Glutamatergic neuron (in vitro differentiated cells): ENCODE data around the gene ZNF883. TPM values are rescaled to one million over a fixed set of nuclear protein-coding genes. Genes with fewer than 3 reads are reported as not detected.

ENCODE experiments used
- DNase-seq: peaks from one replicate; pipeline ENCODE4 v3.0.0; 2022
- H3K27ac Mint-ChIP-seq: one replicate; pipeline ENCODE4 v1.8.0; 2020; ENCODE audit warnings: mild to moderate bottlenecking, mixed read lengths, inconsistent platforms; ENCODE audit not compliant: unreplicated experiment
- H3K27me3 Mint-ChIP-seq: one replicate; pipeline ENCODE4 v1.8.0; 2020; ENCODE audit warnings: mild to moderate bottlenecking, moderate library complexity, mixed read lengths, inconsistent platforms; ENCODE audit not compliant: unreplicated experiment
- H3K36me3 Mint-ChIP-seq: one replicate; pipeline ENCODE4 v1.8.0; 2020; ENCODE audit warnings: mild to moderate bottlenecking, mixed read lengths, inconsistent platforms; ENCODE audit not compliant: unreplicated experiment
- H3K4me1 Mint-ChIP-seq: one replicate; pipeline ENCODE4 v1.8.0; 2020; ENCODE audit warnings: mild to moderate bottlenecking, low read depth, mixed read lengths, inconsistent platforms; ENCODE audit not compliant: unreplicated experiment
- H3K4me3 Mint-ChIP-seq: one replicate; pipeline ENCODE4 v1.8.0; 2020; ENCODE audit warnings: mild to moderate bottlenecking, mixed read lengths, inconsistent platforms; ENCODE audit not compliant: unreplicated experiment
- H3K9me3 Mint-ChIP-seq: one replicate; pipeline ENCODE4 v1.8.0; 2020; ENCODE audit warnings: mild to moderate bottlenecking, moderate library complexity, mixed read lengths, inconsistent platforms; ENCODE audit not compliant: unreplicated experiment
- total RNA-seq: library from RNA; stranded (reverse); fragmentation: NEBNext Ultra II Directional; extraction: Animal tissue kit (Norgen Biotek cat#: 25700); gene quantifications from one replicate; pipeline ENCODE4 v1.2.1, GENCODE V29; 2021; ENCODE audit not compliant: unreplicated experiment
- TF ChIP-seq, protein P1 (sequence below): fragments of 200-600 bp; sonication (generic); IDR thresholded peaks from one replicate; pipeline ENCODE4 v1.5.0; 2021; ENCODE audit not compliant: partially characterized antibody, unreplicated experiment

ZNF883 gene
- total RNA-seq, 1 donor from 2014 or later = 18.4 TPM

DNA sequence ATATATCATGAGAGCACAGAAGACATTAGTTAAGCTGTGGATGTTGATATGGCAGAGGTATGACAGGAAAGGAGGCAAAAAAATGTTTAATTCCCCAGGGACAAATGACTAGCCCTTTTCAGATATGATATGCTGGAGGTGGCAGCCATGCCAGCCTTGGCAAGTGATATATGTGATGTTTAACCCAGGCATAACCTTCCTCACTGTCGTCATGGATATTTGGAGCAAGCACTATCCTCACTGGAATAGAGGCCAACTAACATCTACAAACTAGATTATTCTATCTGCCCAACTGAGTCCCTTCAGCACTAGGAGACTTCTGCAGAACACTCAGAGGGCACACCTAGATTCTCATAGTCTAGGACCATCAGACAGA, 94.0 kb downstream of the ZNF883 start:
- Mint-ChIP-seq H3K27me3 (no peaks in the 10 kb centered on the region), H3K9me3 (no peaks in the 10 kb centered on the region), H3K4me1 (no peaks in the 10 kb centered on the region), H3K27ac (no peak overlapping the region), H3K36me3 (no peaks in the 10 kb centered on the region), H3K4me3 (no peak overlapping the region)
- DNase-seq = no peak
- TF ChIP-seq, protein P1, sequence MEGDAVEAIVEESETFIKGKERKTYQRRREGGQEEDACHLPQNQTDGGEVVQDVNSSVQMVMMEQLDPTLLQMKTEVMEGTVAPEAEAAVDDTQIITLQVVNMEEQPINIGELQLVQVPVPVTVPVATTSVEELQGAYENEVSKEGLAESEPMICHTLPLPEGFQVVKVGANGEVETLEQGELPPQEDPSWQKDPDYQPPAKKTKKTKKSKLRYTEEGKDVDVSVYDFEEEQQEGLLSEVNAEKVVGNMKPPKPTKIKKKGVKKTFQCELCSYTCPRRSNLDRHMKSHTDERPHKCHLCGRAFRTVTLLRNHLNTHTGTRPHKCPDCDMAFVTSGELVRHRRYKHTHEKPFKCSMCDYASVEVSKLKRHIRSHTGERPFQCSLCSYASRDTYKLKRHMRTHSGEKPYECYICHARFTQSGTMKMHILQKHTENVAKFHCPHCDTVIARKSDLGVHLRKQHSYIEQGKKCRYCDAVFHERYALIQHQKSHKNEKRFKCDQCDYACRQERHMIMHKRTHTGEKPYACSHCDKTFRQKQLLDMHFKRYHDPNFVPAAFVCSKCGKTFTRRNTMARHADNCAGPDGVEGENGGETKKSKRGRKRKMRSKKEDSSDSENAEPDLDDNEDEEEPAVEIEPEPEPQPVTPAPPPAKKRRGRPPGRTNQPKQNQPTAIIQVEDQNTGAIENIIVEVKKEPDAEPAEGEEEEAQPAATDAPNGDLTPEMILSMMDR = no peak

DNA sequence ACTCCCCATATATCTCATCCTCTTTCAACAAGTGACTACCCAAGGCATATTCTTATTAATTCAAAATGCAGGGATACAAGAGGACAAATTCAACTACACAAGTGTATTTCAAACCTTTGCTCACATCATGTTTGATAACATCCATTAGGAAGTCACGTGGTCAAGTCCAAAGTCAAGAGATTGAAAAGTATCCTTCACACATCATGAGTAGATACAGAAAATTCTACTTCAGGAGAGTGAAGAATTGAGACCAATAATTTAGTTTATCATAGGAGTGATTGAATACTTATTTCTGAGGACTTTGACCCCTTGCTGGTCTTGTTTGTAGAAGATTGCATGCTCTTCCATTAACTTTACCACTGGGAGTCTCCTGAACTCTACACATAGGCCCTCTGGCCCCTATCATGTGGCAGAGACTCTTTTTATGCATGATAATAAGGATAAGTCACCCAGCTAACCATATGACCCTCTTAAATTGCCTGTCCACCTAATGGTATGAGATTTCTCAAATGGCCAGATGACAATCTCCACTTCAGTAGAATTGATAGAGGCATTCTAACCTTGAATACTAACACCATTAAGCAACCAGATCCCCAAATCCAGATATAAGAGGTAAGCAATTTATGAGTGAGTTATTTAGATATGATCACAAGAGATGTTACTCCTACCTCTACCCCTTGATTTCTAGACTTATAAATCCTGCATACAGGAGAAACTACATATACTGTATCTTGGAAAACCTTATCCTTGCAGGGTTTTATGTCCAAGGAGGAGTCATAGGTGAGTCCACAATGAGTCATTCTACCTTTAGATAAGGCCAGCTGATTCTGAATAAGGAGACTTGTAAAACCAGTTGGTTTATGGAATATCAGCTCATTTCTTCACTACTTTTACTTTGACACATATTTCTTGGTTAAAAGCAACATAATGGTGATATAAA, 94.7 kb downstream of the ZNF883 start:
- Mint-ChIP-seq H3K9me3 (no peaks in the 10 kb centered on the region), H3K4me1 (no peaks in the 10 kb centered on the region), H3K27me3 (no peaks in the 10 kb centered on the region), H3K27ac (no peak overlapping the region), H3K4me3 (no peak overlapping the region), H3K36me3 (no peaks in the 10 kb centered on the region)
- no peak for DNase-seq
- TF ChIP-seq, protein P1 = no peak

DNA sequence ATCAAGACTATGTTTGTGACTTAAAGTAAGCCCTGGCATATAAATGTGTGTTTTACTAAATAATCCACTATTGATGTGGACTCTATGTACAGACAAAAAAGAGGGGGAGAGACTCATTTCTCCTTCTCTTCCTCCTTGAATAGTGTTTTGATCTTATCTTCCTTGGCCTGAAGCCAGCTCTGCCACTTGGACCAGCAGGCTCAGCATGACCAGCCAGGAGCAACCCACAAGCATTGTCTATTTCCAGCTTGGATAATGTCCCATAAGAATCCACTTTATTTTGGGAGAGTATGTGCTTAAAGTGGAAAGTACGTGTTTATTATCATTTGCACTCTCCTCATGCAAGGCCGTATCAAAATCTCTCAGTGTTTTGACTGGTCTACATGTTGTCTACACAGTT, 97.5 kb downstream of the ZNF883 start:
- TF ChIP-seq, protein P1 = no peak
- no peak for DNase-seq
- H3K27ac Mint-ChIP-seq = no peak overlapping the region
- no peaks in the 10 kb centered on the region for H3K9me3 Mint-ChIP-seq
- H3K36me3 Mint-ChIP-seq = no peaks in the 10 kb centered on the region
- H3K4me3 Mint-ChIP-seq = no peak overlapping the region
- no peaks in the 10 kb centered on the region for H3K27me3 Mint-ChIP-seq
- no peaks in the 10 kb centered on the region for H3K4me1 Mint-ChIP-seq

DNA sequence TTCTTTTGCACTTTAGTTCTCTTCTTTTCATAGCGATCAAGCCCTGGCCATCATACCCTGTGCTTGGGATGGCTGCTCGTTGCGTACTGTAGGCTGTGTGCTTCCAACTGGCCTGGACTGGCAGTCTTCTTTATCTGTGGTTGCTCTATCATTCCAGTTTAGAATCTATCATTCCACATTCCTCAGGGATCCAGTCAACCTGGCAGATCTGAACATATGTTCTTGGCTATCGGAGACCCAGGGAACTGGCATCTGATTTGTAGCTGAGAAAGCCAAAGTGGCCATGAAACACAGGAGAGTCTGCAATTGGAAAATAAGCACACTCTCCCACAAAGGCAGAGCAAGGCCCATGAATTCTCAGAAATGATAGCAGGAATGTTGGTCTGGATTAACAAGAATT, 98.7 kb downstream of the ZNF883 start:
- no peaks in the 10 kb centered on the region for H3K27me3 Mint-ChIP-seq
- H3K4me3 Mint-ChIP-seq = no peak overlapping the region

DNA sequence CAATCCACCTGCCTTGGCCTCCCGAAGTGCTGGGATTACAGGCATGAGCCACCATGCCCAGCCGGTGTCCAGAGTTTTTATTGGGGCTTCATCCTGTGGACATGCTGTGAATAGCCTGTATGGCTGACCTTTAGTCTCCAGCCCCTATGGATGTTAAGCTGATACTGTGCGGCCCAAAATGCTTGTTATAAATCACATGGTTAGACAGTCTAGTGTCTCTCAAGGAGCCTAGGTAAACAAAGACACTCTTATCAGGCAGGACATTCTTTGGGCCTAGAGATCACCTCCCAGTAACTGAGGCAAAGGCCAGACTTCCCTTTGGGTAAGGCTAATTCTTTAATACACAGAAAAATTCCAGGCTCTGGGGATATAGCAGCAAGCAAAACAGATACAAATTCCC, 99.4 kb downstream of the ZNF883 start:
- DNase-seq = no peak
- TF ChIP-seq, protein P1 = no peak
- Mint-ChIP-seq H3K27ac (no peak overlapping the region), H3K36me3 (no peaks in the 10 kb centered on the region), H3K27me3 (no peaks in the 10 kb centered on the region), H3K9me3 (no peaks in the 10 kb centered on the region), H3K4me3 (no peak overlapping the region), H3K4me1 (no peaks in the 10 kb centered on the region)

More for the DNA sequence above, 98.7 kb downstream of the ZNF883 start:
- no peaks in the 10 kb centered on the region for H3K9me3 Mint-ChIP-seq
- TF ChIP-seq, protein P1 = no peak
- no peaks in the 10 kb centered on the region for H3K4me1 Mint-ChIP-seq
- no peak for DNase-seq
- H3K36me3 Mint-ChIP-seq = no peaks in the 10 kb centered on the region
- H3K27ac Mint-ChIP-seq = no peak overlapping the region
